ENCODE data around the gene TRNT1.

TRNT1 gene

DNA sequence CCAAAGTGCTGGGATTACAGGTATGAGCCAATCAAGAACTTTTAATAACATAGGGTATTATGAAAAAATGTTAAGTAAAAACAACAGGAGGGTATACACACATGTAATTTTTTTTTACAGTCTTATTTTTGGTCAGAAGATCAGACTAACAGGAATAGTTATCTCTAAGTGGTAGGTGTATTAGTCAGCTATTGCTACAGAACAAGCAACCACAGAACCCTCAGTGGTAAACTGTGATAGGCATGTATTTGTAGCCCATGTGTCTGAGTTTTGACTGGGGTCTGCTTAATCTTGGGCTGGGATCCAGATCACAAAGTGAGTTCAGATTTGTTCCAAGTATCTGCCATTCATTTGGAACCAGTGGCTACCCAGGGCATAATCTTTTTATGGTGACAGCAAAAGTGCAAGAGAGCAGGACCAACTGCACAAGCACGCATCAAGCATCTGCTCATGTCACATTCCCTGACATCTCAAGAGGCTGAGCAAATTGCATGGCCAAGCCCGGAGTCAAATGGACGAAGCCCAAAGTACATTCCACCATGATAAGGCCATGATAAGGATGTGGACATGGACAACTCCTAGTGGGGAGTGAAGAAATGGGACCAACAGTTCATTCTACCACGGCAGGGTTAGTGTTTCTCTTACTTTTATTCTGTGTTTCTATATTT, 13.6 kb upstream of the TRNT1 start:
- DNase-seq, result no peak

DNA sequence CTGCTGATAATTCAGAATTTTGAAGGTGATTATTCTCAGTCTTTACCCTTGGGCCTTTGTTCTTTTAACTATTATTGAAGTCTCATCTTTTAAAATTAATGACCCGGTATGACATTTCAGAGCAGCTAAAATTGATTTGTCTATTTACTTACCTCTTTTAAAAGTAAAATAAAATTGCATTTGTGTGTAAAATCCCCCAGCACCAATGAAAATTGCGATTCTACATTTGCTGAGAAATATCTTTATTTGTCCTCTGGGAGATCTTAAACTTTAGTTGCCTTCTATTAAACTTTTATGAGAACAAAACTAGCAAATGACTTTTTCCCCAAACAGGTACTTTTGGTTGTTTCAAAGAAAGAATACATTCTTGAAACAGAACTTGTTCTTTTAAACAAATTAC, 9.1 kb upstream of the TRNT1 start:
- DNase-seq, result no peak

DNA sequence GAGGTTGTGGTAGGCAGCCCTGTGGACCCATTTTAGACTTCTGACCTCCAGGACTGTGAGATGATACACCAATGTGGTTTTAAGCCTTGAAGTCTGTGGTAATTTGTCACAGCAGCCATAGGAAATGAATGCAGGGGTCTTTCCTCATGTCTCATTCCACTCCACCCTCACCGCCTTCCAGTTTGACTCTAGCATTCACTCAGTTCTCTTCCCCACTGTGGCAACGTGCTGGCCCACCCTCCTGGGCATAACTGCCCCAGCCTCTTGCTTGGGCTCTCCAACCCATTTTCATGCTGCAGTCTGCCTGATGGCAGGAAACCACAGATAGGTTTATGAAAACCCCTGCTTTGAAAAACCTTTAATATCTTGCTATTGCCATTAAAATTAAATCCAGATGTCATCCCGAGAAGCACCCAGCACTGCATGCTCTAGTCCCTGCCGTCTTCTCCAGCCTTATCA, 7.3 kb upstream of the TRNT1 start:
- no peak for DNase-seq

DNA sequence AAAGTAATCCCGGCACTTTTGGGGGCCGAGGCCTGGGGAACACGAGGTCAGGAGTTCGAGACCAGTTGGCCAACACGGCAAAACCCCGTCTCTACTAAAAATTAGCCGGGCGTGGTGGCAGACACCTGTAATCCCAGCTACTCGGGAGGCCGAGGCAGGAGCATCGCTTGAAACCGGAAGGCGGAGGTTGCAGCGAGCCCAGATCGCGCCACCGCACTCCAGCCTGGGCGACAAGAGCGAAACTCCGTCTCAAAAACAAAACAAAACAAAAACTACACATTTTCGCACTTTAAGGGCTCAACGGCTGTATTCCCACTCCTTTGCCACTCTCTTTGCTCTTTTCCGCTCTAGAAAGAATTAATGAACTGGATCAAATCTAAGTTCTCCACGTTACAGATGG, 763 bp upstream of the TRNT1 start:
- no peak for DNase-seq

DNA sequence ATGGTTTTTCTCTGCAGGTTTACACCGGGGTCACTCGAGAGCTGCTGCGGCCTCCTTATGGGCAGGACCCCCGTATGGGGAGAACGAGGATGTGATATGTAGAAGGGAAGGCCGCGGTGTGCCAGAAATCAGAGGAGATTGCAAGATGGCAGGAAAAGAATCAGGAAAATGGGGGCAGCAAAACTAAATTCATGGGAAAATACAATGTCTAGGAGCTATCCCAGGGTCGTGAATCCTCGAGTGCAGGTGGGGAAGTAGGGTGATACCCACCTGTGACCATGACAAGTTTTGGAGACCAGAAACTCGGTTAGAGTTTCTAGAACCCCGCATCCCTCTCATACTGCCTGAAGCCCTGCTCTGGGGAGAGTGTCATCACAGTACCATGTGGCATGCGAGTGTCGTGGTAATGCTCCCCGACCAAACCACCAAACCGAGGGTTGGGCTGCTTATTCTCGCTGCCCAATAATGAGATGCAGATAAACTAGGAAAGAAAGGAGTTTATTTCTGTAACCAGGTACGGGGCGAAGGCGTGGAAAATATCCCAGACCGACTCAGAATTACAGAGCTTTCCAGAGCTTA, 781 bp downstream of the TRNT1 start:
- DNase-seq, result no peak

DNA sequence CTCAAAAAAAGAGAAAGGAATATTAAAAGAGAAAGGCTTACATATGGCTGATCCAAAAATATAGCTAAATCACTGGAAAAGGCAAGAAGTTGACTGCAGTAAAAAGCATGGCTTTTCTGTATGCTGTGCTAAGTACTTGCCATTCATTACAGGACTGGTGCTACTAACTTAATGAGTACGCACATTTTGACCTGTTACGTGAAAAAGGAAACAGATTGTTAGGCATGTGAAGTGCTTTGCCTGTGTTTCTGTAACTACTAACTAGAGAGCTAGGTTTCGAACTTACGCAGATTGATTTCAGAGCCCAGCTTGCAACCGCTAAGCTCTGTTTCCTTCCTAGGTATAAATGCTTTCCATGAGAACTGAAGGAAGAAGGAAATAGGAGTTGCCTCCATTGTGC, 2.8 kb downstream of the TRNT1 start:
- DNase-seq, result no peak

DNA sequence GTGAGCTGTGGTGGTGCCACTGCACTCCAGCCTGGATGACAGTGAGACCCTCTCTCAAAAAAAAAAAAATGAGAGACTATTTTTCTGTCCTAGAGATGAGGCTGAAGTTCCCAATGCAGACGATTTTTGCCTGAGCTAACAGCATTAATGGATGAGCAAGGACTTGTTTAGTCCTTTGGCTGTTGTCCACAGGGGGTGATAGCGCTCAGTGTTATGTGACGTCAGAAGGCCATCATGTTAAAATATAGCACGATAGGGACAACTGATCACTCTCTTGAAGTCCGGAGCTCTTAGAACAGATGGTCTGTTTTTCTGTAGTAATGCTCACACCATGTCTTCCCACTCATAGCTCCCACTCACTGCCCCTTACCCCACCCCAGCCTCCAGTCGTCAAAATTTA, 6.8 kb downstream of the TRNT1 start:
- DNase-seq, result no peak

DNA sequence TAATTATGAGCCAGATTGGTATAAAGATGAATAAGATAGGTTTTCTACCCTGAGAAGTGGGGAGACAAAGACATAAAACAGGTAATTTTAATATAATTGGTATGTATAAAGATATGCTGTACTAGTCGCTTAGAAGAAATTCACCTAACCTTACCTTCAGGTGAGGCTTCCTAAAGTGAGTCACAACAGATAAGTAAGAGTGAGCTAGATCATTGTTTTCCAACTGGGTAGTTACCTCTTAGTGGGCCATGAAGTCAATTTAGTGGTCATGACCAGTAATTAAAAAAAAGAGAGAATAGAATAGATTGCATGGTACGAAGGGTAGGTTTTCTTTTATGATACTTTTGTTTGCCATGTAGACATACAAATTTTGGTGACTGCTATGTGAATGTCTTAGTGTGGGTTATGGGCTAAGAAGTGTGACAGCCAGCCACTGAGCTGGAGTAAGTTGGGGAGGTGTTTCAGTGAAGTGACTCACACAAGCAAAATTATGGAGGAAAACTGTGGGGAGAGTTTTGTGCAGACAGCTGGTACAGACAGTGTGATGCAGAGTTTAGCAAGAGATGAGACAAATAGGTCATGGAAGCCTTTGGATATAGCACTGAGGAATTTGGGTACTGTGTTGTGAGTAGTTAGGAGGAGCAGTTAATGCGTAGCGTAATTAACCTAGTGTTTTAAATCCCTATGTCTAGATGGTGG, 8.2 kb downstream of the TRNT1 start:
- no peak for DNase-seq

DNA sequence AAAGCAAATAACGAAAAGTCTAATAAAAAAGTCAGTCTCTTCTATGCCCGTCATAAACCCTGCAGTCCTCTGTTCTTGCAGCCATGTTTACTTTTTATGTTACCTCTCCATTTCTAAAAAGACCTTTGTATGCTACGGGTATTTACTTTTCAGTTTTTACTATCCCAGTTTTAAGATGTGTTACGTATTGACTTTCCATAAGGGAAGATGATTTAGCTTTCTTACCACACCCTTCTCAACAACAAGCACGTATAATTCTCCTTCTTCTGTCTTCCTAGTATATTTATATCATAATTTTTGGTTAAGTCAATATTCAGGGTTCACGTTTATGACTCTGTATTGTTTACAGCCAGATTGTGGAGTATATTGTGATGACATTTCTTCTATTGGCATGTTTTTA, 10.8 kb downstream of the TRNT1 start:
- no peak for DNase-seq

DNA sequence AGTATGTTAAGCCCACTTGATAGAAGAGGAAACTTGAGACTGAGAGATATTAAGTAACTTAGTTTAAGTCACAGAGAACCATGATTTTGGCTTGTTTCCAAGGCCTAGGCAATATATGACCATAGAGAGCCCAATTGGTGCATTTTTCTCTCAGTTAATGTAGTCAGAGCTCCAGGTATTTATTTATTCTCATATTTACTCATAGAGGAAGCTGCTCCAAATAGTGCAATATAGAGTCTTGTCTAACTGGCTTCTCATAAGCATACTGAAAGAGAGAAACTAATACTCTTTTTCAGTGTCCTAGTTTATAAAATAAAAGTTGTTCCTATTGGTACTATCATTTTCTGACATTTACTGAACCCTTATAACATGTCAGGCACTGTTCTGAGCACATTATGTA, 15.2 kb downstream of the TRNT1 start:
- DNase-seq, result no peak

DNA sequence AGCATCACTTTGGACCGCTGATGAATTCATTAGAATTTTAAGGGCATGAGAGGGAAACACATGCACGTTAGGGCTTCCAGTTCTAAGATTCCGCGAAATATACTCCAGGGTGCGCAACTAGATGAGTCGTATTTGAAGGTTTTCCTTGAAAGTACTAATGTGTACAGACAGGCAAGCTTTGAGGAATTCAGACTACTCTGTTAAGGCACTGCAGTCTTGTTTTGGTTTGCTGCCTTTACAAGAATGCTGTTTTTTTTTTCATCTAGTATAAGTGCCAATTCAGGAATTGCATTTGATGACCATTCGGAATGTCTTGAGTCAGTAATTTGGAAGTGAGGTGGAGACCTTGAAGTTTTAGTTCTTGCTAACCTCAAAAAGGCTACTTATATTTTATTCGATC, 19.1 kb downstream of the TRNT1 start:
- DNase-seq, result no peak

DNA sequence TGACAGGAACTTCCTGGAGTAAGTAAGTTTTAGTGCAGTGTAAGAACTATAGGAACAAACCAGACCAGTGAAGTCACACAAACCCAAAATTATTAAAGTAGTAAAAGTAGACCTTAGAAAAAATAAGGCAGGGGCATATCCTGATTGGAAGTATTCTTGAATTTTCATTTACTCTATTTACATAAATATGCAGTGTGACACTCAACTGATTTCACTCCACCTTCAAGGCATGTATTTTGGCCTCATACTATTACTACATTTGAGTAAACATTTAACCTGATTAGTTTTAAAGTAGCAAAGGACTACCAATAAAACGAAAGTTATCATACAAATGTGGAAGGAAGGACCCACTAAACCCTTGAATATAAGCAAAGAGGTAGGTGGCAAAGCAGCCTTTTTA, 22.8 kb downstream of the TRNT1 start:
- DNase-seq, result no peak

DNA sequence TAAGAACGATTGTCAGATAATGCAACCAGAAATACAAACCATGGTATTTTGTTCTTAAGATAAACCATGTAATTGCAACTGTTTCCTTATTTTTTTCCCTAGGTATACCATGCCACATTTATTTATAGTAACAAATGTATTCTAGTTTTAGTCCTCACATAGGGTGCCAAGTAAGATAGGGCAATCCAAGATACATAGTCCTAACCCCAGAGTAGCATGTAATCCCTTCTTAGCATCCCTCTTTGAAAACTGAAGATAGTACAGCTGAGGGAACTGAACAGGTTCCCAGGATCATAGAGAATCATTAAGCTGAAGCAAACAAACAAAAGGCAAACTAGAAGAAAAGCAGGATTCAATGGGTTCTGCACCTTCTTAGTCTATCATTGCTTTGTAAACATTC, 24.8 kb downstream of the TRNT1 start:
- DNase-seq, result no peak

DNA sequence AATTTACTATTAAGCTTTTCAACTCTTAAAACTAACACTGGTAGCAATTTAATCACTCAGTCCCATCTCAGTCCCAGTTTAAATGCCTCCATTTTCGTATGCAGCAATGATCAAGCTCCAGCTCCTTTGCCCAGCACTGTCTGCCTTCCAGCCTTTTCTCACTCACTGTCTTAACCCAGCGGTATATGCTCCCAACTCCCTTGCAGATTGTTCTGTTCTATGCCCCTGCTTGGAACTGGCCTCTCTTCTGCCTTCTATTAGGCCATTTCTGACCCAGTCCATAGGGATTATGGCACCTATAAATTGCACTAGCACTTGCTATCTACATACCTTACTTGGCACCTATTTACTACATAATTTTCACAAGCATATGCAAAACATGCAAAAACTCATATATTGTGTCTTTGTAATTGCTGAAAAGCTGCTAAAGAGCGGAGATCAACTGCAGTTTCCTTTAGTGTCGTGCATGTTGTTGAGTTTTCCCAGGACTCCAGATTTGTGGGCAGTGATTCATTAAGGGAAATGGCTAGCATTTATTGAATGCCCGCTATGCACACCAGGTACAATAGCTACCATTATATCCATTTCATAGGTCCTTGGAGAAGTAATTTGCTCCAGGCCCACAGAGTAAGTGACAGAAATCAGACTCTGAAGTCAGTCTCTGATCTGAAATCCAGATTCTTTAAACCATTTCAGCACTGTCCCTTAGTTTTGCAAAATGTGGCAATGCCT, 28.3 kb downstream of the TRNT1 start:
- DNase-seq, result no peak

DNA sequence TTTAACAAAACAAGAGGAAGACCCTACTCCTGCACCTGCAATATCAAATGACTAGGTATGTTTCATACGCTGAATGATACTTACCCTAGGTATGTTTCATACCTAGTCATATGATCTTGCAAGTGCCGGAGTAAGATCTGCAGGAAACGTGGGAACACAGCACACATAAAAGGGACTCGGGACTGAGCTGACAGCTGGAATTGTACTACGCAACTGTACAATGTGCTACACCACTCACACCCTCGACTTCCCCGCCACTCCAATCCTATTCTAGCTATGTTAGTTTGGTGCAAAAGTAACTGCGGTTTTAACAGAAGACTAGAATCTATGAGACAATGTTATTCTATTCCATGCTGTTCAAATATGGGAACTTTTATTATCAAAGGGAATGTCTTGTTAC, 30.7 kb downstream of the TRNT1 start:
- no peak for DNase-seq

DNA sequence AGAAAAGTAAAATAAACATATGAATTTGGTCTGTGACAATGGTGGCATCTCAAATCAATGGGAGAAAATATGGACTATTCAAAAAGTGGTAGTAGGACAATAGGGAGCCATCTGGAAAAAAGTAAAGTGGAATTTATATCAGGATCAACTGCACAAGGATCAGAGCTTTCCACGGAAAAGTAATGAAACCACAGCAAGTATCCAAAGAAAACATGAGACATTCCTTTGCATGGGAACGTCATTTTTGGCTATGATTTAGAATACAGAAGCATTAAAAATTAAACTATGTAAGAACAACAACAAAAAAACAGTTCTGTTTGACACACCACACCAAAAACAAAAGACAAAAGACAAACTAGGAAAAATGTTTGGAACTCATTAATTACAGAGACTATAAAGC, 34.1 kb downstream of the TRNT1 start:
- no peak for DNase-seq

DNA sequence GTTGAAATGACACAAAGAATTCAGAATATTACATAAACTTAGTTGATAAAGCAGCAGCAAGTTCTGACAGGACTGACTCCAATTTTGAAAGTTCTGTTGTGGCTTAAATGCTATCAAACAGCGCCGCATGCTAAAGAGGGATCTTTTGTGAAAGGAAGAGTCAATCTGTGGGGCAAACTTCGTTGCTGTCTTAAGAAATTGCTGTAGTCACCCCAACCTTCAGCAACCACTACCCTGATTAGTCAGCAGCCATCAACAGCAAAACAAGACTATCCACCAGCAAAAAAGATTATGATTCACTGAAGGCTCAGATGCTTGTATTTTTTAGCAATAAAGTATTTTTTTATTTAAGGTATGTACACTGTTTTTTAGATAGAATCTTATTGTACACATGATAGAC, 38.5 kb downstream of the TRNT1 start:
- DNase-seq, result no peak

DNA sequence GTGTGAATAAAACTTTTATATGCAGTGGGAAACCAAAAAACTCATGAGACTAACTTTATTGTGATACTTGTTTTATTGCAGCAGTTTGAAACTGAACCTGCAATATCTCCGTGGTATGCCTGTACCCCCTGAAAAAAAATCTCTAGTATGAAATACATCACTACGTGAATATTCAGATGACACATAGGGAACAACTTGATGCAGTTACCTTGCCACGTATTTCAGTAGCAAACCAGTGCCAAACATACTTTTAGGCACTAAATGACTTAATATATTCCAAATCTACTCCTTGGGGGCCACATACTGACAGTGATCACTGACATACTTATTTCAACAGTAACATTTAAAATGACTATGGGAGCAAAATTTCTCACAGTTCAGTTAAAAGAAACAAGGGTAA, 38.9 kb downstream of the TRNT1 start:
- DNase-seq, result no peak

DNA sequence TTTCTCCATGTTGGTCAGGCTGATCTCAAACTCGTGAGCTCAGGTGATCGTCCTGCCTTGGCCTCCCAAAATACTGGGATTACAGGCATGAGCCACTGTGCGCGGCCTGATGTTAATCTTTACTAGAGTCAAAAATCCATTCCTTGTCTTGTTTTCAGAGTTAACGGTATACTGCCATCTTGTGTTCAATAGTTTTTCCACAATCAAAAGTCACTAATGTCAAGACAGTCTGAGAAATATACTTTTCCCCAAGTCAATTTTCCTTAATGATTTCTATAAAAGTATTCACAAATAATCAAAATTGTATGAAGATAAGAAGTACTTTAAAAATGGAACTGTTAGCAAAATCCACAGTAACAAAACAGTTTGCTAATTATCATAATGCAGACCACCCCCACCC, 44.3 kb downstream of the TRNT1 start:
- DNase-seq, result no peak

DNA sequence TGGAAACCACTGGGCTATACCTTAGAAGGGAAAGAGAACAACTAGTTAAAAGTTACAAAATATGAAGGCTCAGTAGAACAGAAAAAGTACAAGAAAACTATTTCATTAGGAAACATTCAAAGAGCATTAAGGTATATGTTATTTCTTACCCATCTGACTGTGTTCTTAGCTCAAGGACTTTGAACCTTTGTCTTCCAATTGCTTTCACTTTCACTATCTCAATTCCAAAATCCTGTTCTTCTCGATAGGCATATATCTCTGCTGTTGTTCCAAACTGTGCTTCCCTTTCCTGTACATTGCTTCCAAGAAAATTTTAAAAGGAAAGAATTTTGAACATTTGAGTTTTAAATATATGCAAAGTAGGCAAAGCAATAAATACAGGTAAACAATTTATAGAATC, 45.9 kb downstream of the TRNT1 start:
- no peak for DNase-seq

DNA sequence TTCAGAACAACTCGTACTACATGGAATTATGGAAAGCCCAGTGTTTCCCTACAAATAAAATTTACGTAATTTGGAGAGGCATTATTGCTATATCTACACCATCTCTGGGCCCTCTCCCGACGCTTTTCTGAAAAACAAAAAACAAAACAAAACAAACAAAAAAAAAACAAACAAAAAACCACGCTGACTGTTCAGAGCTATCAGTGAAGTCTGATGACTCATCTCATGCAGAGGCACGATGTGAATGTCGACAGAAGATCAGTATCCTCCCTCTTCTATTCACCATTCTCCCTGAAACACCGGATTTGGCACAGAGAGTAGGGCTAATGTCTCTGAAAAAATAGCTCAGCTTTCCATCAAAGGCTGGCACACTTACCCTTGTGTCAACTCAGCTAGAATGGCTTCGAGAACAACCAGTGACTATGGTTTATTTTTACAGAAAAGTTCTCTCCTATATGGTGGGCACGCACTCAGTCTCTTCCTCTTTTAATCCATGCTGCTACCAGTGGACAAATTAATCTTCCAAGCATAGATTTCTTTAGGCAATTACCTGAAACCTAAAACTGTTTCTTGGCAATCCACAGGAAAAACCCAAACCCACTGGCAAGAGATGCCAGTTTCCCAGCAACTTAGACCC, 51.2 kb downstream of the TRNT1 start:
- no peak for DNase-seq

DNA sequence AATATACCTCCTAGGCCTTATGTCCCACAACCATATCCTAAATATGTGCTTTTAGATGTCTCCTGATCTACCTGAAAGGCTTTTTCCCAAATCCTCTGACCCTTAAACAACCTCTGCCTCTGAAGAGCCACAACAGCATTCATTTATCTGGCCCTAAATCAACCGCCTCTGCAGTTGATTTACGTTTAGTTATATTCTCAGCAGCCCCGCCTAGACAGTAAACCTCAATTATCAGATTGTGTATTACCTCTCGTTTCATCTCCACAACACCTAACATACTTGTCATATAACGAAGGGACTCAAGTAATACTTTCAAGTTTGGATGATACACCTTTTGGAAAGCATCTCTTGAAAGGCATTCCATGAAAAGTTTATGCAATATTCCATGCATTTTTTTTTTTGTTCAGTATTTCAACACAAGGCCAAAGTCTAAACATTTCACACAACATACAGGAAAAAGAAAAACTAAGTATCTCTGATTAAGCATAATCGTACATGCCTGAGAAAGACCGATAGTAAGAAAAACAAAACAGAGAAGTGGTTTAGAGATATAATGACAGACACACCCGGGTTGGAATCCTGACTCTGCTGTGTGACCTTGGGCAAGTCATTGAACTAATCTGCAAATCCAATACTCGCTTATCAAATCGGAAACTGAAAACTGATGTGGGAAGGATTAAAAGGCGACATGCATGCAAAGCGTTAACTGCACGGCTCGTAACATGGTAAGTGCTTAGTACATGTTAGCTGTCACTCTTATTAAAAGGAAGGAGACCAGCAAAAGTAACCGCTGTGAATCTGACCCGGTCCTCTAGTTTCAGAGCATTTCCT, 52.0 kb downstream of the TRNT1 start:
- no peak for DNase-seq

Measured in NCI-H446 treated with DMSO at 0.1 percent for 48 hours (cell line).